Trophoblast cell (in vitro differentiated cells and primary cell): Measurements from ENCODE around the gene OLFML3.

Source experiments
- DNase-seq, 2 donors: peaks; one replicate each; pipeline ENCODE4 v3.0.0-alpha.2; 2016
- H2AFZ ChIP-seq: 2 replicates; pipeline ENCODE4 v1.6.1; 2013; ENCODE audit warnings: low read length, moderate library complexity, mild to moderate bottlenecking; ENCODE audit not compliant: insufficient read depth, poor library complexity
- H2AK5ac ChIP-seq: 2 replicates; pipeline ENCODE4 v1.6.1; 2013; ENCODE audit warnings: mild to moderate bottlenecking, low read length
- H2BK120ac ChIP-seq: 2 replicates; pipeline ENCODE4 v1.6.1; 2013; ENCODE audit warnings: low read length, mild to moderate bottlenecking, moderate library complexity; ENCODE audit not compliant: insufficient read depth, poor library complexity
- H2BK12ac ChIP-seq: 2 replicates; pipeline ENCODE4 v1.6.1; 2013; ENCODE audit warnings: mild to moderate bottlenecking, low read length, moderate library complexity
- H2BK5ac ChIP-seq: 2 replicates; pipeline ENCODE4 v1.6.1; 2013; ENCODE audit warnings: low read length, low read depth, moderate library complexity, mild to moderate bottlenecking; ENCODE audit not compliant: poor library complexity
- H3K14ac ChIP-seq: 2 replicates; pipeline ENCODE4 v1.6.1; 2013; ENCODE audit warnings: mild to moderate bottlenecking, low read length
- H3K18ac ChIP-seq: 2 replicates; pipeline ENCODE4 v1.6.1; 2013; ENCODE audit warnings: mild to moderate bottlenecking, low read length
- H3K23ac ChIP-seq: 2 replicates; pipeline ENCODE4 v1.6.1; 2013; ENCODE audit warnings: low read length
- H3K27ac ChIP-seq: 2 replicates; pipeline ENCODE4 v1.5.1; 2013; ENCODE audit warnings: low read depth, mild to moderate bottlenecking, inconsistent platforms, low read length, moderate library complexity
- H3K27me3 ChIP-seq: 2 replicates; pipeline ENCODE4 v1.6.1; 2013; ENCODE audit warnings: inconsistent platforms, mild to moderate bottlenecking, low read length, moderate library complexity; ENCODE audit not compliant: insufficient read depth
- H3K36me3 ChIP-seq, 2 experiments: 1 replicate in 1 of 2; 2 replicates in 1 of 2; pipeline ENCODE4 v1.6.1; 2013; ENCODE audit warnings: low read length in 2 of 2, mild to moderate bottlenecking in 2 of 2, moderate library complexity in 1 of 2; ENCODE audit not compliant: insufficient read depth in 2 of 2, control insufficient read depth in 1 of 2
- H3K4ac ChIP-seq: 2 replicates; pipeline ENCODE4 v1.6.1; 2013; ENCODE audit warnings: low read depth, mild to moderate bottlenecking, low read length, moderate library complexity
- H3K4me1 ChIP-seq, 2 experiments: 1 replicate in 1 of 2; 2 replicates in 1 of 2; pipeline ENCODE4 v1.6.1; 2013; ENCODE audit warnings: low read length in 2 of 2, mild to moderate bottlenecking in 2 of 2, moderate library complexity in 1 of 2; ENCODE audit not compliant: insufficient read depth in 2 of 2, control insufficient read depth in 1 of 2
- H3K4me2 ChIP-seq: 2 replicates; pipeline ENCODE4 v1.6.1; 2013; ENCODE audit warnings: inconsistent platforms, mild to moderate bottlenecking, low read length, moderate library complexity
- H3K4me3 ChIP-seq: 2 replicates; pipeline ENCODE4 v1.5.1; 2013; ENCODE audit warnings: mild to moderate bottlenecking, low read depth, low read length, inconsistent platforms
- H3K79me1 ChIP-seq: one replicate; pipeline ENCODE4 v1.6.1; 2013; ENCODE audit warnings: low read length
- H3K79me2 ChIP-seq: 2 replicates; pipeline ENCODE4 v1.6.1; 2013; ENCODE audit warnings: low read length, mild to moderate bottlenecking; ENCODE audit not compliant: control insufficient read depth, insufficient read depth, poor library complexity
- H3K9ac ChIP-seq: 2 replicates; pipeline ENCODE4 v1.6.1; 2013; ENCODE audit warnings: mild to moderate bottlenecking, low read length
- H3K9me3 ChIP-seq: 2 replicates; pipeline ENCODE4 v1.6.1; 2013; ENCODE audit warnings: low read depth, mild to moderate bottlenecking, control low read depth, inconsistent platforms, low read length; ENCODE audit not compliant: insufficient read depth
- H4K12ac ChIP-seq: 2 replicates; pipeline ENCODE4 v1.6.1; 2013; ENCODE audit warnings: low read depth, mild to moderate bottlenecking, low read length, moderate library complexity
- H4K8ac ChIP-seq: 2 replicates; pipeline ENCODE4 v1.6.1; 2013; ENCODE audit warnings: low read depth, mild to moderate bottlenecking, low read length, moderate library complexity
- H4K91ac ChIP-seq: one replicate; pipeline ENCODE4 v1.6.1; 2013; ENCODE audit warnings: low read depth, mild to moderate bottlenecking, low read length, moderate library complexity
- WGBS: extraction: QIAGEN DNeasy Blood & Tissue Kit; methylation state at CpG from one replicate; pipeline ENCODE4 v1.1.7; 2013; ENCODE audit warnings: missing lambda C conversion rate; ENCODE audit not compliant: insufficient read length, insufficient coverage; ENCODE audit errors: extremely low coverage; 5-methylcytosine and 5-hydroxymethylcytosine counted together

Gene OLFML3

GRCh38 chr1:113981962-113982931 lies 3.0 kb downstream of the OLFML3 start:
- peaks cover 8% of the 10 kb centered on the region for H3K9me3 ChIP-seq
- H3K4me2 ChIP-seq, result peak overlapping the region; percentile 35
- peaks cover 24% of the 10 kb centered on the region for H3K79me2 ChIP-seq
- H4K8ac ChIP-seq, result peak overlapping the region; percentile 88
- H3K14ac ChIP-seq, result peak overlapping the region; percentile 71
- H2BK12ac ChIP-seq, result peak overlapping the region; percentile 86
- H3K4me1 ChIP-seq, result peaks cover 37 to 40% of the 10 kb centered on the region in 2 experiments
- H3K36me3 ChIP-seq, result peaks cover 3 to 4% of the 10 kb centered on the region in 2 experiments
- peak overlapping the region; percentile 93 for H4K91ac ChIP-seq
- H3K9ac ChIP-seq, result no peak overlapping the region
- H3K4me3 ChIP-seq, result no peak overlapping the region
- H3K27me3 ChIP-seq, result no peaks in the 10 kb centered on the region
- no CpG with 5 or more reads among the region's 18 CpGs for WGBS
- H3K23ac ChIP-seq, result no peak overlapping the region
- H3K27ac ChIP-seq, result peak overlapping the region; percentile 86
- peak overlapping the region; percentile 58 for H2AK5ac ChIP-seq
- peak overlapping the region; percentile 67 for H3K18ac ChIP-seq
- peaks cover 38% of the 10 kb centered on the region for H3K79me1 ChIP-seq
- peak overlapping the region; percentile 88 for H2BK5ac ChIP-seq
- DNase-seq, result peak in 1 of 2 donors; percentile 20
- peak overlapping the region; percentile 62 for H2BK120ac ChIP-seq
- peak overlapping the region; percentile 85 for H3K4ac ChIP-seq
- no peak overlapping the region for H2AFZ ChIP-seq
- H4K12ac ChIP-seq, result peak overlapping the region; percentile 50

- Histone ChIP-seq H3K9me3 (peaks cover 8% of the 10 kb centered on the region), H3K4me1 (peaks cover 37 to 40% of the 10 kb centered on the region in 2 experiments), H3K79me1 (peaks cover 38% of the 10 kb centered on the region), H3K4me2 (peak overlapping the region; percentile 35), H2AK5ac (peak overlapping the region; percentile 84), H3K14ac (peak overlapping the region; percentile 18), H2AFZ (no peak overlapping the region), H4K8ac (peak overlapping the region; percentile 67), H2BK120ac (peak overlapping the region; percentile 28), H3K23ac (no peak overlapping the region), H3K27ac (peak overlapping the region; percentile 86), H4K12ac (no peak overlapping the region), H3K9ac (no peak overlapping the region), H2BK5ac (peak overlapping the region; percentile 54), H3K36me3 (peaks cover 3 to 4% of the 10 kb centered on the region in 2 experiments), H3K18ac (peak overlapping the region; percentile 44), H3K4ac (peak overlapping the region; percentile 3), H2BK12ac (peak overlapping the region; percentile 70), H4K91ac (peak overlapping the region; percentile 86), H3K79me2 (peaks cover 24% of the 10 kb centered on the region), H3K4me3 (no peak overlapping the region), H3K27me3 (no peaks in the 10 kb centered on the region)
- DNase-seq, result no peak
- no CpG with 5 or more reads among the region's 5 CpGs for WGBS
Observed at GRCh38 chr1:113982949-113983348, 3.7 kb downstream of the OLFML3 start.

GRCh38 chr1:113983391-113983790 lies 4.1 kb downstream of the OLFML3 start:
- Histone ChIP-seq H3K79me1 (peaks cover 38% of the 10 kb centered on the region), H2BK12ac (peak overlapping the region; percentile 70), H4K8ac (peak overlapping the region; percentile 67), H3K9ac (no peak overlapping the region), H3K14ac (peak overlapping the region; percentile 47), H3K18ac (peak overlapping the region; percentile 44), H2AK5ac (peak overlapping the region; percentile 84), H3K27ac (peak overlapping the region; percentile 86), H4K91ac (peak overlapping the region; percentile 86), H3K9me3 (peaks cover 8% of the 10 kb centered on the region), H3K4me1 (peaks cover 37 to 40% of the 10 kb centered on the region in 2 experiments), H2AFZ (peak overlapping the region; percentile 42), H3K36me3 (peaks cover 3 to 4% of the 10 kb centered on the region in 2 experiments), H2BK120ac (peak overlapping the region; percentile 28), H3K27me3 (no peaks in the 10 kb centered on the region), H3K4ac (peak overlapping the region; percentile 3), H2BK5ac (peak overlapping the region; percentile 54), H3K4me2 (no peak overlapping the region), H4K12ac (no peak overlapping the region), H3K4me3 (no peak overlapping the region), H3K23ac (no peak overlapping the region), H3K79me2 (peaks cover 24% of the 10 kb centered on the region)
- no CpG with 5 or more reads among the region's 8 CpGs for WGBS
- no peak for DNase-seq

- H3K4me3 ChIP-seq, result no peak overlapping the region
Observed at GRCh38 chr1:113983826-113984225, 4.6 kb downstream of the OLFML3 start.

More at GRCh38 chr1:113983826-113984225, 4.6 kb downstream of the OLFML3 start:
- Histone ChIP-seq H3K27ac (no peak overlapping the region), H4K91ac (peak overlapping the region; percentile 86), H3K9ac (no peak overlapping the region), H3K23ac (no peak overlapping the region), H2AK5ac (peak overlapping the region; percentile 84), H2BK12ac (peak overlapping the region; percentile 70), H3K4me1 (peaks cover 37 to 40% of the 10 kb centered on the region in 2 experiments), H3K4ac (peak overlapping the region; percentile 3), H4K12ac (no peak overlapping the region), H2BK120ac (peak overlapping the region; percentile 28), H3K4me2 (no peak overlapping the region), H3K79me2 (peaks cover 24% of the 10 kb centered on the region), H3K14ac (peak overlapping the region; percentile 47), H2BK5ac (peak overlapping the region; percentile 24), H3K79me1 (peaks cover 37% of the 10 kb centered on the region), H3K9me3 (peaks cover 8% of the 10 kb centered on the region), H3K36me3 (peaks cover 3 to 4% of the 10 kb centered on the region in 2 experiments), H3K18ac (peak overlapping the region; percentile 44), H2AFZ (peak overlapping the region; percentile 42), H4K8ac (peak overlapping the region; percentile 67), H3K27me3 (no peaks in the 10 kb centered on the region)
- DNase-seq, result no peak
- no CpG with 5 or more reads among the region's 7 CpGs for WGBS
